Posterior vena cava (tissue), 2 donors: ENCODE results near the gene ASTE1. TPM values are rescaled to one million over a fixed set of nuclear protein-coding genes. Genes with fewer than 3 reads are reported as not detected.
"Not testable (repeated sequence)": the region's sequence is repeated elsewhere in the genome, so short reads cannot be mapped to it uniquely, and the experiment has no call there.

Source experiments
- DNase-seq: peaks from one replicate; pipeline ENCODE4 v3.0.0-alpha.2; 2020; ENCODE audit warnings: low spot score
- intact Hi-C, 2 donors: fragments of 100-400 bp; cut with DNase I; formaldehyde crosslinking; loops; one replicate each; pipeline versions ENCODE4 v1.14.1 to v1.14.2; 2022 to 2023
- total RNA-seq, 2 donors: library from RNA; stranded (reverse); fragmentation: NEBNext Ultra II Directional; extraction: Animal tissue kit (Norgen Biotek cat#: 25700); gene quantifications; one replicate each; pipeline ENCODE4 v1.2.1, GENCODE V29; 2021
- donor health status: DM: yes; HTN: yes; CAD: no.
- donor health status: DM: yes; HTN: yes; CAD: no.

Gene ASTE1
- total RNA-seq, 2 donors from 2014 or later: 3.8 to 5.6 TPM

- intact Hi-C loops: no loop called here
- DNase-seq: no peak
These were observed 6.4 kb downstream of the ASTE1 start for GRCh38 chr3:131020122-131020693.

DNA sequence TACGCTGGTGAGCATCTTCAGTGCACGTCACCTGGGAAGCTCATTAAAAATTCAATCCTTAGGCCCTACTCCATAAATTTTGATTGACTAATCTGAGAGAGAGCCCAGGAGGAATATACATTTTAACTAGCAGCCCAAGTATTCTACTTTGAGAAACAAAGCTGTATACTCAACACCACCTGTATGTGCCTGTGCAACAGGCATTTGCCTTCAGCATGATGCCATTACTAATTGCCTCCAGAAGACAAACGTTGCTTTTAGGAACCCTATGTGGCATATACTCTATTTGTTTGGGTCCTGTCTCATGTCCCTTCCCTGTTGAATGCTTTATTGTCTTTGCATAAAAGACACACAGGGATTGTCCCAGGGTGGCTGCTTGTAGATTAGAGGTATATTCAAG is 7.7 kb downstream of the ASTE1 start:
- intact Hi-C loops: no loop called here
- DNase-seq: no peak

DNA sequence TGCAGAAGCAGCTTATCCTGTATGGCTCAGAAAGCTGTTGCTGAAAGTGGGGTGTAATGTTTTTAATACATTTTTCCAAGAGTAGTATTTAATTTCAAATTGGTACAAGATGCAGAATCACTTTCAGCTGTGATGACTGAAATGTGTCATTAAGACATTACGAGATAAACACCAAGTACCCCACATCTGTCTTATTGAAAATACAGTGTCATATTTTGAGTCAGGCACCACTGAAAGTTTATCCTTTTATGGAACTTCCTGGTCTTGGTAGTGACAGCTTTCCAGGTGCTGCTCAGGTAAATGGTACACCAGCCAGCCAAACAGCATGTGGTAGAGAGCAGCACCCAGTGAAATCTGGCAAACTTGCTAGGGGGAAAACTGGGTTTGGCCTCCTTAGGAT is 16.9 kb downstream of the ASTE1 start:
- intact Hi-C loops: no loop called here

DNA sequence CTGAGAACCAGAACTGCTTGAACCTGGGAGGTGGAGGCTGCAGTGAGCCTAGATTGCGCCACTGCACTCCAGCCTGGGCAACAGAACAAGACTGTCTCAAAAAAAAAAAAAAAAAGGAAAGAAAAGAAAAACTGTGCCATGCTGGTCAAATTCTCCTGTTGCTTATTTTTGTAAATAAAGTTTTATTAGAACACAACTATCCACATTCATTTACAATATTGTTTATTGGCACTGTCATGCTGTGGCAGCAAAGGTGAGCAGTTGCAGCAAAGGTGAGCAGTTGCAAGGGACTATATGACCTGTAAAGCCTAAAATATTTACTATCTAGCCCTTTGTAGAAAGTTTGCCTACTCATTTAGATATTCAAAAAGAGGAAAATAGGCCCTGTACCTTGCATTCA is 18.3 kb downstream of the ASTE1 start:
- intact Hi-C loops: no loop called here
- DNase-seq: no peak

More for the DNA sequence above, 16.9 kb downstream of the ASTE1 start:
- no peak for DNase-seq

DNA sequence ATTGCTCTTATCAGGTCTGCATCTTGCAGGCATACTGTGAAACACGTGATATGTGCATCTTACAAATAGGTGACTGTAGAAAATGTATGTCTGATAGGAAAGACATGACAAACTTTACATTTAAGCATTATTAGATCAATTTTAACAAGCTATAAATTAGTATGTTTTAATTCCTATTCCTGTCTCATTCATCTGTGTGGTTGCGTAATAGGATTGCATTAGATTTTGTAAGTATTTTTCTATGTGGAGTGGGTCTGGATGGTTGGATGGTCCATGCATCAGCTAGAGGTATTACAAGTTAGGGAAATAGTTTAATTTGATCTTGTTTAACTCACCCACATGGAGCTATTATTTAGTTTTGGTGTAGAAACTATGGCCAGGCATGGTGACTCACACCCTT is 18.8 kb downstream of the ASTE1 start:
- intact Hi-C loops: no loop called here
- DNase-seq: no peak

DNA sequence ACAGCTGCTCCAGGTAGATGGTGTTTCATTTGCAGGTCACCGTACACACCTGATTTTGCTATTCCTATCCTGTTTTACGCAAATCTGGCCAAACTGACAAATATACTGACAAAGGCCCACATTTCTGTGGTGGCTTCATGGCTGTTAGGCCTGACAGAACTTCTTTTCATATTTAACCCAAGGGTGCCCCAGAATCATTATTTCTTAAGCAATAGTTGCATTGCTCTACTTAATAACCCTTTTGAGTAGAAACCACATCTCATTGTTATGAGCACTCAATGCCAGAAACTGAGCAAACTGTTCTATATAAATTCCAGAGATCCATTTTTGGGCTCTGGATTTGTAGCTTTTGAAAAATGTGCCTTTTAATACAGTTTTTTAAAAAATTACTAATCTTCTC is 19.4 kb downstream of the ASTE1 start:
- intact Hi-C loops: no loop called here
- no peak for DNase-seq

DNA sequence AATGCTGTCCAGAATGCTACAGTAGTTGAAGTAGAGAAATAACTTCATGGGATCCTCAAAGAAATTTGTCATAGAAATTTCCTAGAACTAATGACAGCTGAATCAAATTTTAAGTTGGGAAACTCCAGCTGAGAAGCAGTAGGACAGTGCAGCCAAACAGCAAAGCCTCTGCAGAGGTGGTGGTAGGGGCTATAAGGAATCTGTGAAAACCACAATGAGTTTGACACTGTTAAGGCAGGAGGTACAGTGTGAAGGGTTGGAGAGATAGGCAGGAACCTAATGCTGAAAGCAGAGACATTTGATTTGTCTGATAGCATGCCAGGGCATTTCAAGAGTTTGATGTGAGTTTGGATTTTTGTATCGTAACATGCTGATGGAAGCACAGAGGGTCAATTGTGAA is 22.0 kb downstream of the ASTE1 start:
- intact Hi-C loops: no loop called here
- no peak for DNase-seq

GRCh38 chr3:131001071-131001470 is 25.6 kb downstream of the ASTE1 start:
- DNase-seq: no peak
- intact Hi-C loops: no loop called here

DNA sequence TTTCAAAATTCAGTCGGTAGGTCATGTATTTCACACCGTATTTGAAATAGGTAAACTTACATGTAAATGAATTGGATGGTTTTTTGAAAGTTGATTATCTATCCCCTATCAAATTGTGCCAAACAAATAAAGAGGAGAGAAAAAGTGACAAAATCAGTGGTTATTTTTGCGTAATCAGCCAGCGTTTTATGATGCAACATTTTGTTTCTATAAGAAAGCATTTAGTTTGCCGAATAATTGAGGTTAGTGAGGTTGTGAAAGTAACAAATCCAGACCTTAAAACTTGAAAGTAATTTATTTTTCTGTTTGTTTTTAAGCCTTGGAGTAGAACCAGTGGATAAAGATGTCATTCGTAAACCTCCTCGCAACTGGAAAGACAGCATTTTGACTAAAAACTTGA is 29.3 kb downstream of the ASTE1 start:
- intact Hi-C loops: no loop called here
- no peak for DNase-seq

GRCh38 chr3:130992344-130992743 is 34.3 kb downstream of the ASTE1 start:
- DNase-seq: no peak
- intact Hi-C loops: no loop called here

DNA sequence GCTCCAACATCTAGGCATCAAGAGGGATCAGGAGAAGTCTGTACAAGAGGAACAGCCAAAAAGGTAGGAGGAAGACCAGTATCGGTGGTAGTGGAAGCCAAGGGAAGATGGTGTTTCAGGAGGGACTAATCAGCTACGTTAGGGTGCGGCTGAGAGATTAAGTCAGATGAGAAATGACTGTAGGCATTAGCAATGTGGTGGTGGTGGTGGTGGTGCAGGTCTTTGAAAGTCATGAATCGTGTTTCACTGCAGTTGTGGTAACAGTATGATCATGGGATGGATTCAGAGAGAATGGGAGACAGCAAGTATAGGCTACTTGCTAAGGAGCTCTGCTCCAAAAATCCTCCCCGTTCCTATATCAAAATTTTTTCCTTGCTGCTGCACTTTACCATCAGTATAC is 35.5 kb downstream of the ASTE1 start:
- intact Hi-C loops: no loop called here
- DNase-seq: no peak

GRCh38 chr3:130990282-130990681 is 36.3 kb downstream of the ASTE1 start:
- intact Hi-C loops: no loop called here
- DNase-seq: no peak

DNA sequence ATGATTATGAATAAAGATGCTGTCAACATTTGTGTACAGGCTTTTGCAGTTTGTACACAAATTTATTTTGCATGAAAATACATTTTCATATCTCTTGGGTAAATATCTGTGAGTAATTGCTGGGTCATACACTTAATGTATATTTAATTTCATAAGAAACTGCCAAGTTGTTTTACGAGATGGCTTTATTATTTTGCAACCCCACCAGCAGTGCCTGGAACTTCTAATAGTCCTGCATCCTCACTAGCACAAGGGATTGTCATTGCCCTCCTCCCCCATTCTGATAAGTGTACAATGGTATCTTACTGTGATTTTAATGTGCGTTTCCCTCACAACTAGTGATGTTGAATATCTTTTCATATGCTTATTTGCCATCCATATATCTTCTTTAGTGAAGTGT is 45.2 kb downstream of the ASTE1 start:
- intact Hi-C loops: no loop called here
- no peak for DNase-seq

DNA sequence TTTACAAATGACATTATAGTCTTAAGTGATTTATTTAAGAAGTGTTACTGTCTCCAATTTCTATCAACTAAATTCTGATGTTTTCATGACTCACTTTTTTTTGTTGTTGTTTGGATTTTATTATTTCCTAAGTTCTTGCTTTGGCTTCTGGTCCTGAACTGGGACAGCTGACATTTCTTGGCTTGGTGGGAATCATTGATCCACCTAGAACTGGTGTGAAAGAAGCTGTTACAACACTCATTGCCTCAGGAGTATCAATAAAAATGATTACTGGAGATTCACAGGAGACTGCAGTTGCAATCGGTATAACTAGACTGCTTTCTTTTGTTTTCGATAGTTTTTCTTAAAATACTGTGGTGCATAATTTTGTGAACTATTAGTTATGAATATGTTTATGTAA is 47.5 kb downstream of the ASTE1 start:
- intact Hi-C loops: no loop called here
- no peak for DNase-seq

DNA sequence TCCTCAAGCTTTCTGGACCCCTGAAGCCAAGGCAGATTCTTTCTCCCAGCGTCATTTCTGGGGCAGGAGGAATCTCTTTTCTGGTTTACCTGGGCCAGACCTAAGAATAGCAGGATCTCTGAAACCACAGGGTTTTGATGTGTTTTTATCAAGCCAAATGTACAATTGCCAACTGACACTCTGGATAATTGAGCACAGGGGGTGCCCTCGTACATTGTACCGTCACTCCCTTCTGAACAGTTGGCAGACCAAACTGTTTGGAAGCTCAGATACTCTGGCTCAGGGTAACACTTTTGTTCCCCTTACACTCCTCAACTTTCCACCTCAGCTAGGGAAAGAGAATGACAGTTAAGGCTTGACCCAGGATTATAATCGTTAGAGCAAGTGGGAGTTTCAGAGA is 49.9 kb downstream of the ASTE1 start:
- no peak for DNase-seq
- intact Hi-C loops: no loop called here

- intact Hi-C loops: no loop called here
- DNase-seq: no peak
These were observed 51.4 kb downstream of the ASTE1 start for GRCh38 chr3:130975251-130975650.

DNA sequence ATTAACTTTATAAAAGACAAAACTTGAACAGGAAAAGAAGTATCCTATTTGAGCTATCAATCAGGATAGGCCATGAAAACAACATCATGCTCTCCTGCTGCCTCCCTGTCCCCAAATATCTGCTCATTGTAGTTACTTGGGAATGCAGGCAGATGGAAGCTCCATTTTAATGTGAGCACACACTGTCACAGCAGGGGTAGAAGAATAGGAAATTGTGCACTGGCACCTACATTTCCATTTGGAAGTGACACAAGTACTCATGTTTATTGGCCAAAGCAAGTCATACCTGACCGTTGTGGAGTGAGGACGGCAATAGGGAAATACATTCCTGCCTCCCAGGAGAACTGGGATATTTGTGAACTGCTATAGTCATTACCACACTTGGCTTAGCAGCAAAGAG is 52.4 kb downstream of the ASTE1 start:
- no peak for DNase-seq
- intact Hi-C loops: no loop called here

GRCh38 chr3:130973406-130973805 is 53.2 kb downstream of the ASTE1 start:
- intact Hi-C loops: no loop called here
- DNase-seq: no peak

DNA sequence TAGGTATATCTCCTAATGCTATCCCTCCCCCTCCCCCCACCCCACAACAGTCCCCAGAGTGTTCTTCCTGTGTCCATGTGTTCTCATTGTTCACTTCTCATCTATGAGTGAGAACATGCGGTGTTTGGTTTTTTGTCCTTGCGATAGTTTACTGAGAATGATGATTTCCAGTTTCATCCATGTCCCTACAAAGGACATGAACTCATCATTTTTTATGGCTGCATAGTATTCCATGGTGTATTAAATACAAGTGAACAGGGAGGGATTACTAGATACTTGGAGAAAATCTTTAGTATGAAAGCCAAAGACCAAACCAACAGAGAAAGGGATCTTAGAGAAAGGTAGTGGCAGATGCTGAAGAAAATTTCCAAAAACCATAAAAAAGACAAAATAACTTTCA is 54.0 kb downstream of the ASTE1 start:
- intact Hi-C loops, DNase-seq: not testable (repeated sequence)

- intact Hi-C loops: no loop called here
These were observed 55.4 kb downstream of the ASTE1 start for GRCh38 chr3:130971208-130971607.

GRCh38 chr3:130969621-130970020 is 57.0 kb downstream of the ASTE1 start:
- no peak for DNase-seq
- intact Hi-C loops: no loop called here

More at GRCh38 chr3:130971208-130971607, 55.4 kb downstream of the ASTE1 start:
- no peak for DNase-seq

- intact Hi-C loops: no loop called here
- no peak for DNase-seq
These were observed 58.4 kb downstream of the ASTE1 start for GRCh38 chr3:130968221-130968620.
